ENCODE results near the gene ORC5.

GRCh38 chr7:104127204-104127603 is 80.6 kb downstream of the ORC5 start:
- TF ChIP-seq CTCF (conservative IDR thresholded peaks at IDR 0.05; ENCODE audit: low read length) (no peak), EZH2phosphoT487 (IDR thresholded peaks at IDR 0.05; ENCODE audit: borderline replicate concordance) (no peak)
